ENCODE results near the gene KLHL20.
"Not testable (repeated sequence)": the region's sequence is repeated elsewhere in the genome, so short reads cannot be mapped to it uniquely, and the experiment has no call there.

The KLHL20 gene

DNA sequence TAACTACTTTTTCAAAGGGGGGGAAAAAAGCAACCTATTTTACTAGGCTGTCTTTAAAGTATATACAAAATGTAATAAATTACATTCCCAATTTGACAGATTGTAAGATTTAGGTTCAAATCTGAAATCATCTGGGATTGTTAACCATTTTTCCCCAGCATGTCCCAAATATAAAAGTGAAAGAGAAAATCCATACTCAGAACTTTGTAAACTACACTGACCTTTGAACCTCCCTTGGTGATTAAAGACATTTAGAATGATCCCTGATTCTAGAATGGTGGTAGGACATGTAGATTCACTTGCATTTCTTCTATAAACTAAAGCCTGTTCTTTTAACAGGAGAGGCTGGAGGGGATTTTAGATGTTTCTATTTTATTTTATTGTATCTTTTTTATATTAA lies 39.0 kb downstream of the KLHL20 start:
- DNase-seq, result no peak

DNA sequence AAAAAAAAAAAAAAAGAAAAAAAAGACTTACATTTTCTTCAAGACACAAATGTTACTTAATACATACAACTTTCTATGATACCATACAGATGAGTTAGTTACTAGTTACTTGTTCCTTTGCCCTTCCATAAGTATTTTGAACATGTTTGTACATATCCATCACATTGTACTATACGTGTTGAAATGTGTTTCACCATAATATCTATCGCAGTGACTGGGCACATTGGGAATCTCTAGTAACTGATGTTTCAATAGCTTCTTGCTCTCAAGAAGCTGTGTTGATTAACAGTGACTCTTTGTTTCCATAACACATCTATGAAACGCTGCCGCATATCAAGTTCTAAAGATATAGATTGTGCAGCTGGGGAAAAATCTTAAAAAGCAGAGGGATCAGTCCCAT lies 42.9 kb downstream of the KLHL20 start:
- no peak for DNase-seq

DNA sequence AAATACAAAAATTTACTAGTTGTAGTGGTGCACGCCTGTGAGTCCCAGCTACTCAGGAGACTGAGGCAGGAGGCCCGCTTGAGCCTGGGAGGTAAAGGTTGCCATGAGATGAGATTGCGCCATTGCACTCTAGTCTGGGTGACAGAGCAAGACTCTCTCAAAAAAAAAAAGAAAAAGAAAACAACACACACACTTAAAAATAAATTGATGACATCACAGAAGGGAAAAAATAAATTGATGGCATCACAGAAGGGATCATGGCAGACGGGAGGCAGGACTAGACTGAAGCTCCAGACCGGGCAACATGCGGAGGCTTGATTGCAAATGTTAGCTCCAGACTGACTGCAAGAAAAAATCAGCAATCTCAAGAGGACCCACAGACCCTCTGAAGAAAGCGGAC lies 43.3 kb downstream of the KLHL20 start:
- DNase-seq, result no peak

DNA sequence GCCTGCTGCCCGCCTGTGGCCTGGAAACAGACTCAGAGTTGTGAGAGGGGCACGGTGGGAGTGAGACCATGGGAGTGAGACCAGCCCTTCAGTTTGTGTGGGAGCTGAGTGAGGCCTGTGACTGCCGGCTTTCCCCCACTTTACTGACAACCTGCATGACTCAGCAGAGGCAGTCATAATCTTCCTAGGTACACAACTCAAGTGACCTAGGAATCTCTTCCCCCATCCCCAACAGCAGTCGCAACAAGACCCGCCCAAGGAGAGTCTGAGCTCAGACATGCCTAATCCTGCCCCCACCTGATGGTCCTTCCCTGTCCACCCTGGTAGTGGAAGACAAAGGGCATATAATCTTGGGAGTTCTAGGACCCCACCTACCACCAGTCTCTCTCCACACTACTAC lies 44.2 kb downstream of the KLHL20 start:
- no peak for DNase-seq

DNA sequence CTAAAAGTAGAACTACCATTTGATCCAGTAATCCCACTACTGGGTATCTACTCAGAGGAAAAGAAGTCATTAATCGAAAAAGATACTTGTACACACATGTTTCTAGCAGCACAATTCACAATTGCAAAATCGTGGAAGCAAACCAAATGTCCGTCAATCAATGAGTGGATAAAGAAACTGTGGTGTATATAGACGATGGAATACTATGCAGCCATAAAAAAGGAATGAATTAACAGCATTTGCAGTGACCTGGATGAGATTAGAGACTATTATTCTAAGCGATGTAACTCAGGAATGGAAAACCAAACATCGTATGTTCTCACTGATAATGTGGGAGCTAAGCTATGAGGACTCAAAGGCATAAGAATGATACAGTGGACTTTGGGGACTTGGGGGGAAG lies 49.5 kb downstream of the KLHL20 start:
- DNase-seq, result not testable (repeated sequence)

DNA sequence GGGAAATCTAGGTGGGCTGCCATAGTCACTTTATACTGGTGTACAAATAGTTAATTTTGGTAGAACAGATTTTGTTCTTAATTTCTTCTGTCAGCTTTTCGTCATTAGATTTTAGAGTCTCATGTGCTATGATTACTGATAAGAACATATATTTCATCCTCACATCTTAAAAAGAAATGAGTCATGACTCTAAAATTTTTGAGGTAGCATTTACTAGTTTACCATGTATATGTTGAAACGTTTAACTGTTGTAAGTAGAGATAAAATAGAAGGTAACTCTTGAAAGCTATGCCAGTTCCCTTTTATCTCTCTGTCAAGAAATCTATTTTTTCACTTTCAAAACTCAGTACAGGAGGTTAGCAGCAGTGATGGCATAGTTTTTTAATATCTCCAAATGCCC lies 53.4 kb downstream of the KLHL20 start:
- DNase-seq, result no peak

DNA sequence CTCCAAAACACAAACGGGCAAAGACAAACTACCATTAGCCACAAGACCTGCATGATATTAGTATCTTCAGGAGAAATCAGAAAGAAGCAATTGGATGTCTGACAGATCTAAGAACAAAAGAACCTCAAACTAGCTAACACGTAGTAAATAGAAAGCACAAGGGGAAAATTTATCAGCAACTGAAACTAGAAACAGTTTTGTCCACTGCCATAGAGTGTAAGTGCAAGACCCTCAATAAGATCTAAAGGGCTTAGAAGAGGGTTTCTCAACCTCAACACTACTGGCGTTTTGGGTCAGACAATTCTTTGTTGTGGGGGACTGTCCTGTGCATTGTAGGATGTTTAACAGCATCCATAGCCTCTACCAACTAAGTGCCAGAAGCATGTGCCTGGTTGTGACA lies 54.0 kb downstream of the KLHL20 start:
- no peak for DNase-seq

DNA sequence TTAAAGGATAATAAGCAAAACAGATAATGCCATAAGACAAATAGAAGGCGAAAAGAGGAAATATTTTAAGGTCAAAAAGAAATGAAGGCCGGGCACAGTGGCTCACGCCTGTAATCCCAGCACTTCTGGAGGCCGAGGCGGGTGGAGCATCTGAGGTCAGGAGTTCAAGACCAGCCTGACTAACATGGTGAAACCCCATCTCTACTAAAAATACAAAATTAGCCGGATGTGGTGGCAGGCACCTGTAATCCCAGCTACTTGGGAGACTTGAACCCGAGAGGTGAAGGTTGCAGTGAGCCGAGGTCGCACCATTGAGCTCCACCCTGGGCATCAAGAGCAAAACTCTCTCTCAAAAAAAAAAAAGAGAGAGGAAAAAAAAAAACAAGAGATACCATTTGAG lies 55.5 kb downstream of the KLHL20 start:
- DNase-seq, result not testable (repeated sequence)

DNA sequence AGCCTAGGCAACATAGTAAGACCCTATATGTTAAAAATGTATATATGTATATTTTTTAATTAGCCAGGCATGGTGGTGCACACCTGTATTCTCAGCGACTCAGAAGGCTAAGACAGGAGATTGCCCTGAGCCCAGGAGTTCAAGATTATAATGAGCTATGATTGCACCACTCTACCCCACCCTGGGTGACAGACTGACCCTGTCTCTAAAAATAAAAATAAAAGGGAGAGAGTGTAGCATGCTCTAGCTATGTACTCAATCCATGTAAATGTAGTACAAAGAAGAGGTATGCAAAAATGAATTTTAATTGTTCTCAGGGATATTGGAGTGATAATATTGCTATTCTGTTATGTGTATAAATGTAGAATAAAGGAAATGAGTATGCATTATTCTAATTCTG lies 56.8 kb downstream of the KLHL20 start:
- DNase-seq, result no peak

DNA sequence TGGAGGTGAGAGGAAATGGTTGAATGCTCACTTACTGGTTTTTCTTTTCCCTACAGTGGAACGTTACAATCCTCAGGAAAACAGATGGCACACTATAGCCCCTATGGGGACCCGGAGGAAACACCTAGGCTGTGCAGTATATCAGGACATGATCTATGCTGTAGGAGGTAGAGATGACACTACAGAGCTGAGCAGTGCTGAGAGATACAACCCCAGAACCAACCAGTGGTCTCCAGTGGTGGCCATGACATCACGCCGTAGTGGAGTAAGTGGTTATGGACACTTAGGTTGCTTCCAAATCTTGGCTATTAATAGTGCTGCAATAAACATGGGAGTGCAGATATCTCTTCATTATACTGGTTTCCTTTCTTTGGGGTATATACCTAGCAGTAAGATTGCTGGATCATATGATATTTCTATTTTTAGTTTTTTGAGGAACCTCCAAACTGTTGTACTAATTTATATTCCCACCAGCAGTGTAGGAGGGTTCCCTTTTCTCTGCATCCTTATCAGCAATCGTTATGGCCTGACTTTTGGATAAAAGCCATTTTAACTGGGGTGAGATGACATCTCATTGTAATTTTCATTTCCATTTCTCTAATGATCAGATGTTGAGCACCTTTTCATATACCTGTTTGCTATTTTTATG lies 60.9 kb downstream of the KLHL20 start:
- no peak for DNase-seq

DNA sequence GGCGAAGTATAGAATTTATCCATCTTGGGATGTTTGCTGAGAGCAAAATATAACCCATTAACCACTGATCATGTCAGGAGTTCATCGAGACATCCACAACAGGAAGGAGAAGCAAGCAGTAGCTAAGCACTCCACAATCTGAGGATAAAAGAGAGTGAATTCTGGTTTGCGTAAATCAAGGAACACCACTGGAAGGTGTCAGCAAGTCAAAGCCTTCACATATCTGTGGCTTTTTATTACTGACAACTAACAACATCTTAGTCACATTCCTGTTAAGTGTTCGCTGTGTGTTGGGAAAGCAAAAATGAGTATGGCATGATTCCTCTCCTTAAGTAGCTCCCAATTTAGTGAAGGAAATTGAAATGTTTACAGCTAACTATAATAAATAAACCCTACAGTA lies 65.2 kb downstream of the KLHL20 start:
- no peak for DNase-seq

DNA sequence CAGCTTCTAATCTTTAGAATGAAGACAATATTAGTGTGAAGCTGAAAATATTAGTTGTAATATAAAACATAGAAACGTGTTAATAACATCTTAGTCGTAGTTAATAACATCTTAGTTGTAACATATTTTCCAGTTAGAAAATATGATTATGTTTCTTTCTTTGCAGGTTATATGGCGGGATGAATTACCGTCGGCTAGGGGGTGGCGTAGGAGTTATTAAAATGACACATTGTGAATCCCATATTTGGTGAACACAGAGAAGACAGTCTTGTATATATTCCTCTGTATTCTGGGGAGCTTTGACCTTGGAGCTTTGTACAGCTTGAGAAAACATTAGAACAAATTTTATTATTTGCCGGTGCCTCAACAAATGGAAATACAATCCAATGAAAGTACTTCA lies 70.2 kb downstream of the KLHL20 start:
- DNase-seq, result no peak

DNA sequence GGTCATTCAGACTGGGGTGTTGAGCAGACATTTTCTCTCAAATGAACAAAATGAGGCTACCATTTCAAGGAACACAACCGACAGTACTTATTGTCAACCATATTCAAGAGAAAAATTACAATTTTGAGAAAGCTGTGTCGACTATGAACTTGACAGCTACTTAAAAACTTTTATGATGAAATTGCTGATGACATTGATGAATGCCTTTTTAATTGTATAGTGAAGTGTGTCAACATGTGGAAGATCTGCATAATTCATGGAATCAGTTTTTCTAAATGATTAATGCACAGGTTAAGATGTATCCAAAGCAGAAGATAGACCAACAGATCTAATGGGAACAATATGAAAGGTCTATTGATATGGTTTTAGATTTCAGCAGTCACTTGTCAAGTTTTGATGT lies 75.1 kb downstream of the KLHL20 start:
- no peak for DNase-seq

DNA sequence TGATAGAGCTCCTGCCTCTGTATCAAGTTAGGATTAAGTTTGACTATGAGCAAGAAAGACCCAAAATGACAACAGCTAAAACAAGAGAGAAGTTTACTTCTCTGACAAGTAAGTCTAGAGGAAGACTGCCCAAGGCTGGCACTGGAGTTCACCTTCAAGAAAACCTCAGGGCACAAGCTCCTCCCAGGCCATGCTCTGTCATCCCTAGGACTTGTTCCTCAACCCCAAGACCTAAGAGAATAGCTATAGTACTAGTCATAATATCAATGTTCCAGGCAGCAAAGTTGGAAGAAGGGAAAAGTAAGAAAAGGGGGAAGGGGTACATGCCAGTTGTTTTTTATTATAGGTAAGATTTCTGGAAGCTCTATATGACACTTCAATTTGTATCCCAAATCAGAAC lies 83.3 kb downstream of the KLHL20 start:
- DNase-seq, result no peak

DNA sequence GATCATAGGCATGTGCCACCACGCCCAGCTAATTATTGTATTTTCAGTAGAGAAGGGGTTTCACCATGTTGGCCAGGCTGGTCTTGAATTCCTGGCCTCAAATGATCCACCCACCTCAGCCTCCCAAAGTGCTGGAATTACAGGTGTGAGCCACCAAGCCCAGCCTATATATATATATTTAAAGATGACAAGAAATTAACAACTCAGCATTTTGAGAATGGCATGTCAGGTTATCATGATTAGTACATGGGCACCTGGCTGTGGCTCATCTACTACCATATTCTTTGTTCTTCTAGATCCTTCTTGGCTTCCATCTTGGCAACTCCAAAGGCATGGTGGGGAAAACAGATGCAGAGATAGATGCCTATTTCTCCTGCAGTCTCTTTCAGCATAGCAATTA lies 85.2 kb downstream of the KLHL20 start:
- not testable (repeated sequence) for DNase-seq

DNA sequence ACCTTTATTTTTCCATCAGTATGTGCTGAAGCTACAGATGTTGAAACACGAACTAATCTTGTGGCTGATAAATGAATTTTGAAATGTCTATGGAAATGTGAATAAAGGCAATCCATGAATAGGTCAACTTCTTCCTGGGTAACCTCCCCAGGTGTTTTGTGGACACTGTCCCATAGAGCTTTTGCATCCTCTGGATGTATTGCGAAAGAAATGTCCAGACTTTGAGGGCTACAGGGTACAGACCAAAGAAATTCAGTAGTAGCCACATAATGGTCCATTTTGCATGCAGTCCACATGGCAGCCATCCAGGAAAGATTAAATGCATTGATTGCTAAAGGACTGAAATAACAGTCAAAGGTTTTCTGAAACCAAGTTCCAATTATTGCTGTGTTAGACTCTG lies 88.2 kb downstream of the KLHL20 start:
- DNase-seq, result no peak

DNA sequence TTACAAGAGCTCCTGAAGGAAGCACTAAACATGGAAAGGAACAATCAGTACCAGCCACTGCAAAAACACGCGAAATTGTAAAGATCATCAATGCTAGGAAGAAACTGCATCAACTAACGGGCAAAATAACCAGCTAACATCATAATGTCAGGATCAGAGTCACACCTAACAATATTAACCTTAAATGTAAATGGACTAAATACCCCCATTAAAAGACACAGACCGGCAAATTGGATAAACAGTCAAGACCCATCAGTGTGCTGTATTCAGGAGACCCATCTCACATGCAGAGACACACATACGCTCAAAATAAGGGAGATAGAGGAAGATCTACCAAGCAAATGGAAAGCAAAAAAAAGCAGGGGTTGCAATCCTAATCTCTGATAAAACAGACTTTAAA lies 98.9 kb downstream of the KLHL20 start:
- DNase-seq, result not testable (repeated sequence)

DNA sequence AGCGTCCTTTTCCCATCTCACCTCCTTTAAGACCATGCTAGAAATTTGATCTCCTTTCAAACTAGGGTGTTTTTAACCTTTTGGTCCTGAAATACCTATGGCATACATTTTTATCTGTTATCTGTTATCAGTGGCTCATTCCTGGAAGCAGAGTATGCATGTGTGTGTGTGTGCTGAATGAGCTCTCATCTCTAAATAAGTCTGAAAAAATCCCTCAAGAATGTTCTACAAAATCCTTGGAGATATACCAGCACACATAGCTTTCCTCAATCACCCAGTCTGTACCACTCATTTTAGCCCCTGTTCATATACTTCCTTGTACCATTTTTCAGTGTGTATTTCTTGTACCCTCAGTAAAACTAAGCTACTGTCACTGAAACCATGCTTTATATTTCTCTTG lies 103.7 kb downstream of the KLHL20 start:
- DNase-seq, result no peak

DNA sequence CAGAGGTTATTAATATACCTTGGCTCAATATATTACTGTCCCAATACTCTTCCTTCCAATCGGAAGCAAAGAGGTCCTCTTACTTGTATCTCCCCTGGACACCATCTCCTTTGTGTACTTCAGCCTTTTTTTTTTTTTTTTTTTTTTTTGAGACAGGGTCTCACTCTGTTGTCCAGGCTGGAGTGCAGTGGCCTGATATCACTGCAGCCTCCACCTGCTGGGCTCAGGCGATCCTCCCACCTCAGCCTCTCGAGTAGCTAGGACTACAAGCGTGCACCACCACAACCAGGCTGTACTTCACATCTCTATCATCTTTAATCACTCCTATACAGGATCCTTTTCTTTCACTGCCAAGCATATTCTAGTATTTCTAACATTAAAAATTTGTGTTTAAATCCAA lies 106.9 kb downstream of the KLHL20 start:
- no peak for DNase-seq

DNA sequence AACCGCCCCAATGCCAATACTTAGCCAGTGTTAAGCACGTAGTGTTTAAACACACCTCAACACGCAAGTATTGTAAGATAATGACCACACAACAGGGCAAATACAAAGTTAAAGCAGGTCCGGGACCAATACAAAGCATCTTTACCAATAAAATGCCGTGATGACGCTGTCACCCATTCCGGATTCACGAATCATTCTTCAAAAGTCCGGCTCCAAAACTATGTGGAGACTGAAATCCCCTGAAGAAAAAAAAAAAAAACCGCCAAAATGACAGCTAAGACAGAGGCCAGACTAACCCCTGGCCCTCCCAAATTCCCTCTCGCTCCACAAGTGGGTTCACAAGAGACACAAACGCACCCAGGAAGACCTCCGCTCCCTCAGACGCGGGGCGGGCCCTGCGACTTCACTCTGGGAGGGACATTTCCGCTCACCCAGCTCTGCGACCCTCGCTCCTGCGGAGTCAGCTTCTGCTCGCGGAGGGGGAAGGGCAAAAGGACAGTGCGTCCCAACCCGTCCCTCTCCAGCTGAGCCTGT lies 109.1 kb downstream of the KLHL20 start:
- DNase-seq, result no peak

DNA sequence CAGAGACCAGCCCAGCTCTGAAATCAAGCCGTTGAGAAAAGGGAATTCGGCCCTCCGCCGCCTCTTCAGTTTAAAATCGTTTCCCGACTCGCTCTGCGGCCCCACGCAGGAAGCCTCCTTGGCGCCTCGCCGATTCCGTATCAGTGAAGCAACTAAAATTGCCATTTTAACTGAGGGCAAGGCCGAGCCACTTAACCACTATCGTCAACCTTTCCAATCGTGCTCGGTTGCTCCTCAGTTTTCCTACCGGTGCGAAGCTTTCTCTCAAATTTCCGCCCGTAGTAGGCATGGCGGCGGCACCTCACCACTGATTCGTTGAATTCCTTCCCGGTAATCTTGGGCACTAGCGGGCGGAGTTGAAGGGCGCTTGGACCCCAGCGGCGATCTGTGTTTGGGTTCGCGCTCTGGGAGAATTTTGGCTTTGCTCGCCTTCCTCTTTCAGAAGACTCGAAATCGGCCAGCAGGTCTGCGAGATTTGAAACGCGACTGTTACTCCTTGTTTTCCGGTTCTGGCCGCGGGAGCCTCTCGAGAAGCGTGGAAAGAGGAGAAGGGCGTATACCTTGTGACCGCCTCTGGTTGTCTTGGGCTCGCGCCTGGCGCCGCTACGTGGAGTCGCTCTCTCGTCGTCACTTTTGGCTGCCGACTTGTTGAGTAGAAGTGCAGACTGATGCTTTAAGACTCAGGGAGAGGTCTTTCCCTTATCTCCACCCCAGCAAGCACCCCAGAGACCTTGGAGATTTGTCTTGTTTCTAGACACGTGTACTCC lies 109.7 kb downstream of the KLHL20 start, which contains the start of the genes CENPL and DARS2:
Gene CENPL (minus strand): TSS at position 569 of the 767 bp plus-strand sequence. CDS start 13,584 bp downstream, outside the sequence.
Gene DARS2 (plus strand): TSS at position 359 of the 767 bp plus-strand sequence. CDS start 557 bp downstream, outside the sequence.
- peak; percentile 89 for DNase-seq

DNA sequence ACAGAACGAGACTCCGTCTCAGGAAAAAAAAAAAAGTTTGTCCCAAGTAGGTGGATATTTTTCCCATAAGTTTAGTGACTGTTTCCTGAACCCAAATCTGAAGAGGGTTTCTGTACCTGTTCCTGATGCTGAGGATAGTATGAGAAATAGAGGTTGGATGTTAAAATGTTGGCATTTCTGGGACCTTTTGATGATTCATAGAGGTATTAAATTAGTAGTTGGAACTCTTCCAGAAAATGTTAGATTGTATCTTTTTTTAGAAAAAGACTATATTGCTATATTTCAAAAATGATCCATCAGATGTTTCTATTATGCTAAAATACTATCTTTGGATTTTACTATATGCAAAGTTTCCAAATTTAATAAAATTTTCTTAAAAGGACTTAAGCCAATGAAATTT lies 112.8 kb downstream of the KLHL20 start:
- no peak for DNase-seq

DNA sequence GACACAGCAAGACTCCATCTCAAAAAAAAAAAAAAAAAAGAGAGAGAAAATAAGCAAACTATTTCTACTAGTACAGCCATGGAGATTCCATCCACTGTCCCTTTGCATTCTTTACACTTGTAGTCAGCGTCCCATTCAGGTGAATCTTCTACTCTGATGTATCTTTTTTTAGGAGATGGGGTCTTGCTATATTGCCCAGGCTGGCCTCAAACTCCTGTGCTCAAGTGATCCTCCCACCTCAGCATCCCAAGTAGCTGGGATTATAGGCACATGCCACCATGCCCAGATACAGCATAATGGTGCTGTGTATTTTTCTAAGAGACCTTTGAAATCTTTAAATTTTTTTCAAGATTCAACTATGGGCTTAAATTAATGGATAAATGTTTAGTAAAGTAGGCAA lies 118.0 kb downstream of the KLHL20 start:
- DNase-seq, result no peak

Measured in CD4-positive, alpha-beta T cell treated with Interleukin-17A for 4 hours (primary cell).